HS-5 (cell line): ENCODE data around the gene LRP1.

Experiments used
- DNase-seq: peaks from one replicate; pipeline ENCODE4 v3.0.0-alpha.2; 2012; ENCODE audit warnings: low read depth

Gene LRP1

GRCh38 chr12:57138526-57139272, 10.4 kb downstream of the LRP1 start:
- DNase-seq, result no peak

- DNase-seq, result no peak
Observed at GRCh38 chr12:57139796-57140649, 11.7 kb downstream of the LRP1 start.

- no peak for DNase-seq
Observed at GRCh38 chr12:57141249-57141648, 13.0 kb downstream of the LRP1 start.

GRCh38 chr12:57142121-57142520, 13.8 kb downstream of the LRP1 start:
- DNase-seq, result no peak

- no peak for DNase-seq
Observed at GRCh38 chr12:57142727-57143126, 14.4 kb downstream of the LRP1 start.

GRCh38 chr12:57143454-57143853, 15.2 kb downstream of the LRP1 start:
- DNase-seq, result no peak

GRCh38 chr12:57145460-57146059, 17.3 kb downstream of the LRP1 start:
- DNase-seq, result no peak

- no peak for DNase-seq
Observed at GRCh38 chr12:57146092-57146491, 17.8 kb downstream of the LRP1 start.

- DNase-seq, result no peak
Observed at GRCh38 chr12:57146961-57147944, 19.0 kb downstream of the LRP1 start, which contains the start of gene LRP1-AS. Gene LRP1-AS (minus strand): TSS chr12:57147619.

- no peak for DNase-seq
Observed at GRCh38 chr12:57148469-57149244, 20.4 kb downstream of the LRP1 start.

- no peak for DNase-seq
Observed at GRCh38 chr12:57149245-57149900, 21.1 kb downstream of the LRP1 start.

GRCh38 chr12:57150400-57151000, 22.2 kb downstream of the LRP1 start:
- no peak for DNase-seq

- DNase-seq, result no peak
Observed at GRCh38 chr12:57151741-57152630, 23.7 kb downstream of the LRP1 start.

GRCh38 chr12:57152639-57153038, 24.4 kb downstream of the LRP1 start:
- DNase-seq, result no peak

- no peak for DNase-seq
Observed at GRCh38 chr12:57153415-57153997, 25.2 kb downstream of the LRP1 start.

- DNase-seq, result no peak
Observed at GRCh38 chr12:57154076-57154475, 25.8 kb downstream of the LRP1 start.

GRCh38 chr12:57154804-57155434, 26.6 kb downstream of the LRP1 start:
- DNase-seq, result no peak
